ENCODE results near the gene LIG1. TPM values are rescaled to one million over a fixed set of nuclear protein-coding genes. Genes with fewer than 3 reads are reported as not detected.

The LIG1 gene
- total and polyA plus RNA-seq, 10 donors, result 26.5 to 68.4 (median 36.5) TPM

DNA sequence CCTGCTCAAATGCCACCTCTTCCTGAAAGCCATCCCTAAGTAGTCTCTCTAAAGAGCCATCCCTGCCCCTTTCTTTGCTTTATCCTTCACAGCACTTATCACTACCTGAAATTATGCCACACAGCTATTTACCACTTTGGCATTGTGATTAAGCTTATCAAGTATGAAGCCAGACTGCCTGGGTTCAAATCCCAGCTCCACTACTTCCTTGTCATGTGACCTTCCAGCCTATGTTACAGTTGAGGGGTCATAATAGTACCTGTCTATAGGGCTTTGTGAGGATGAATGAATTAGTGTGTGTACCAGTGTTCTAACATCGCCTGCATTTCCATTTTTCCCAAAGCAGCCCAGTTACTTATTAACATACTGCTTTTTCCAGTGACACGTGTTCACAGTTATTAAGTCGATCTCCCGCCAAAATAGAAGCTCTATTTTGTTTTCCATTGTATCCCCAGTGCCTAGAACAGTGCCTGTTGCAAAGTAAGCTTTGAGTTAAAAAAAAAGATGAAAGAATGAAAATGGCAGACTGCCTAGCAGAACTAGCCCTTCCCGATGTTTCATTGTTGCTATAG lies 33.2 kb upstream of the LIG1 start:
- no peak for DNase-seq
- Histone ChIP-seq H3K4me1 (peaks cover 0 to 36% (median 30%) of the 10 kb centered on the region in 6 donors), H3K27me3 (replicated peaks in 1 of 7) (no peaks in the 10 kb centered on the region), H3K9me3 (no peaks in the 10 kb centered on the region), H3K27ac (peak overlapping the region; percentile 38 to 84 (median 71)), H3K36me3 (peaks cover 0 to 4% (median 0%) of the 10 kb centered on the region in 6 donors), H3K4me3 (peak overlapping the region; percentile 55 to 88 (median 64))
- intact Hi-C loops (cut with DNase I; ENCODE audit: low total_unique reads), result no loop called here
- 11 to 22% (median 19%) methylated on average over 5 of the region's 5 CpGs for WGBS, 5 donors
- no peak for TF ChIP-seq CTCF (IDR thresholded peaks at IDR 0.05 in 8 of 11, conservative IDR thresholded peaks at IDR 0.05 in 3 of 11)
- no peak for TF ChIP-seq POLR2A (IDR thresholded peaks at IDR 0.05)
- TF ChIP-seq POLR2AphosphoS5 (IDR thresholded peaks at IDR 0.05), result no peak

DNA sequence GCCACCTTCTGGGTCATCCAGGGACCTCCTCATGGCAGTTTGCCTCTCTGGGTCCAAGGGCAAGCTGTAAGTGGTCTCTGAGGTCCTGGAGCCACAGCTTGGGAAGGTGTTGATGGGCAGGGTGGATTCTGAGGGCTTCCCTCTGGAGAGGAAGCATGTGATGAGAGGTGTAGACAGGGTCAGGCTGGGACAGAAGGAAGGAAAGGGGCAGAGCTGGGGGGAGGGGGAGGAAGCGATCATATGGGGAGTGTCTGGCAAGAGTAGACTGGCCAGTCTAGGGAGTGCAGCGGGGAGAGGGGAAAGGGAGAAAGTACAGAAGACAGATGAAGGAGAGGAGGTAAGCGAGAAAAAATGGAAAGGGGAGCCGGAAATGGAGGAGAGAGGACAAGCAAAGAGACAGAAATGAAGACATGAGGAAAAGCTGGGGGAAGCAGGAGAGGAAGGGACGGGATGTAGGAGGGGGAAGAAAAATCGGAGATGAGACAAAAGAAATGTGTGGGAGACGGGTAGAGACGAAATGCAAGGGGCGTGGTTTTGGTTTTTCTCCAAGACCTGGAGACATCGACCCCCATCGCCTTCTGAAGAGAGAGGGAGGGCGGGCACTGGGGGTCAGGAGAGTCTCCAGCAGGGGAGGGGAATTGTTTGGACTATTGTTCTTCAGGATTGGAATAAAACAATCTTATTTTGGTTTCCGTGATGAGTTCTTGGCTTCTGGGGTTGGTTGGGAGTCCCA lies 27.0 kb upstream of the LIG1 start:
- TF ChIP-seq POLR2AphosphoS5 (IDR thresholded peaks at IDR 0.05) (no peak), CTCF (IDR thresholded peaks at IDR 0.05 in 8 of 11, conservative IDR thresholded peaks at IDR 0.05 in 3 of 11) (peak in 1 of 11 experiments; percentile 16)
- peaks cover 0 to 9% (median 0%) of the 10 kb centered on the region in 7 donors for H3K27me3 ChIP-seq (replicated peaks in 1 of 7)
- intact Hi-C loops (cut with DNase I; ENCODE audit: low total_unique reads), result no loop called here
- H3K9me3 ChIP-seq, result no peaks in the 10 kb centered on the region
- 48 to 56% (median 55%) methylated on average over 13 of the region's 13 CpGs for WGBS, 5 donors
- H3K4me3 ChIP-seq, result no peak overlapping the region
- H3K4me1 ChIP-seq, result peaks cover 0 to 19% (median 0%) of the 10 kb centered on the region in 6 donors
- no peak overlapping the region for H3K27ac ChIP-seq
- H3K36me3 ChIP-seq, result peaks cover 0 to 16% (median 0%) of the 10 kb centered on the region in 6 donors
- DNase-seq, result no peak

DNA sequence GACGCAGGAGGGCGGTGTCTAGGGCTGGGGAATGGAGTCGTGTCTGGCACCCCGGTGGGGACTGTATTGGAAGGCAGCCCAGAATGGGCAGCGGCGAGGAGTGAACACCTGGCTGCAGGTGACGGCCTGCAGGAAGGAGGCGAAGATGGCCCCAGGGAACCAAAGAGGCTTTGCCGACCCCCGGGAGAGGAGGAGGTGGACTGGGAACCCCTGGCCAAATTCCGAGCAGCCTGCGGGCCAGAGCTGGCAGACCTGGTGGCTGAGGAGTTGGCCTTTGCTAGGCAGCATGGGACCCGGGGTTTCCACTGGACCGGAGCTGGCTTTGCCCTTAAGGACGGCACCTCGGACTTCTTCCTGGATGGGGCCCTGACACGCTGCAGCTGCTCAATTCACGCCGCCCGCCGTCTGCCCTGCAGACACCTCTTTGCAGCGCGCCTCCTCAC lies 26.2 kb upstream of the LIG1 start:
- H3K27ac ChIP-seq, result no peak overlapping the region
- H3K27me3 ChIP-seq (replicated peaks in 1 of 7), result peaks cover 0 to 9% (median 0%) of the 10 kb centered on the region in 7 donors
- H3K4me1 ChIP-seq, result peaks cover 0 to 17% (median 0%) of the 10 kb centered on the region in 6 donors
- no peaks in the 10 kb centered on the region for H3K9me3 ChIP-seq
- intact Hi-C loops (cut with DNase I; ENCODE audit: low total_unique reads), result no loop called here
- no peak for TF ChIP-seq CTCF (IDR thresholded peaks at IDR 0.05 in 8 of 11, conservative IDR thresholded peaks at IDR 0.05 in 3 of 11)
- peak in 1 of 3 donors; percentile 52 for TF ChIP-seq POLR2AphosphoS5 (IDR thresholded peaks at IDR 0.05)
- peaks cover 0 to 16% (median 3%) of the 10 kb centered on the region in 6 donors for H3K36me3 ChIP-seq
- H3K4me3 ChIP-seq, result no peak overlapping the region
- WGBS, 5 donors, result 71 to 78% (median 77%) methylated on average over 18 to 23 of the region's 23 CpGs
- no peak for DNase-seq
